ENCODE measurements around the gene KCNMA1. TPM values are rescaled to one million over a fixed set of nuclear protein-coding genes. Genes with fewer than 3 reads are reported as not detected.
"Not testable (repeated sequence)": the region's sequence is repeated elsewhere in the genome, so short reads cannot be mapped to it uniquely, and the experiment has no call there.

The KCNMA1 gene
- total RNA-seq, 3 donors from 2014 or later, result 13.6 to 37.8 (median 15.1) TPM

DNA sequence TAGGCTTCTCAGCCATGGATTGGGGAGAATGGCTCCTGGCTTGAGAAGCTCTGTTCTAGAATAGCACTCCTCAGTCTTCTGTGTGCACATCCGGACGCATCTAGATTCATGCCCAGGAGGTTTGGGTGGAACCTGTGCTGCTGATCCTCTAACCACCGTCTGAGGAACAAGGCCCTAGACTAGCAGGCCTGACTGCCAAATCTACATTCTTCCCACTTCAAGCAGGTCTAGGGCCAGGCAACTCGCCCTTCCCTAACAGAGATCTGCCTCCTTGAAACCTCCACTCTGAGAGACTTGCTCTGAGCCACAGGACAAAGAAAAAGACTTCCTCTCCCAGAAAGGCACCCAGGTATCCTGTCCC lies 61.6 kb downstream of the KCNMA1 start:
- no peaks in the 10 kb centered on the region for H3K9me3 ChIP-seq
- no peak for TF ChIP-seq POLR2AphosphoS5 (IDR thresholded peaks at IDR 0.05)
- no peak for TF ChIP-seq POLR2A (IDR thresholded peaks at IDR 0.05)
- TF ChIP-seq, protein P1, sequence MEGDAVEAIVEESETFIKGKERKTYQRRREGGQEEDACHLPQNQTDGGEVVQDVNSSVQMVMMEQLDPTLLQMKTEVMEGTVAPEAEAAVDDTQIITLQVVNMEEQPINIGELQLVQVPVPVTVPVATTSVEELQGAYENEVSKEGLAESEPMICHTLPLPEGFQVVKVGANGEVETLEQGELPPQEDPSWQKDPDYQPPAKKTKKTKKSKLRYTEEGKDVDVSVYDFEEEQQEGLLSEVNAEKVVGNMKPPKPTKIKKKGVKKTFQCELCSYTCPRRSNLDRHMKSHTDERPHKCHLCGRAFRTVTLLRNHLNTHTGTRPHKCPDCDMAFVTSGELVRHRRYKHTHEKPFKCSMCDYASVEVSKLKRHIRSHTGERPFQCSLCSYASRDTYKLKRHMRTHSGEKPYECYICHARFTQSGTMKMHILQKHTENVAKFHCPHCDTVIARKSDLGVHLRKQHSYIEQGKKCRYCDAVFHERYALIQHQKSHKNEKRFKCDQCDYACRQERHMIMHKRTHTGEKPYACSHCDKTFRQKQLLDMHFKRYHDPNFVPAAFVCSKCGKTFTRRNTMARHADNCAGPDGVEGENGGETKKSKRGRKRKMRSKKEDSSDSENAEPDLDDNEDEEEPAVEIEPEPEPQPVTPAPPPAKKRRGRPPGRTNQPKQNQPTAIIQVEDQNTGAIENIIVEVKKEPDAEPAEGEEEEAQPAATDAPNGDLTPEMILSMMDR (IDR thresholded peaks at IDR 0.05), result no peak
- no peak overlapping the region for H3K27ac ChIP-seq
- no peaks in the 10 kb centered on the region for H3K36me3 ChIP-seq
- DNase-seq (ENCODE audit: low spot score in 2 of 2), result no peak
- intact Hi-C loops (cut with DNase I; ENCODE audit: low total_unique reads), result no loop called here
- no peaks in the 10 kb centered on the region for H3K27me3 ChIP-seq
- no peak overlapping the region for H3K4me3 ChIP-seq
- H3K4me1 ChIP-seq, result no peaks in the 10 kb centered on the region

DNA sequence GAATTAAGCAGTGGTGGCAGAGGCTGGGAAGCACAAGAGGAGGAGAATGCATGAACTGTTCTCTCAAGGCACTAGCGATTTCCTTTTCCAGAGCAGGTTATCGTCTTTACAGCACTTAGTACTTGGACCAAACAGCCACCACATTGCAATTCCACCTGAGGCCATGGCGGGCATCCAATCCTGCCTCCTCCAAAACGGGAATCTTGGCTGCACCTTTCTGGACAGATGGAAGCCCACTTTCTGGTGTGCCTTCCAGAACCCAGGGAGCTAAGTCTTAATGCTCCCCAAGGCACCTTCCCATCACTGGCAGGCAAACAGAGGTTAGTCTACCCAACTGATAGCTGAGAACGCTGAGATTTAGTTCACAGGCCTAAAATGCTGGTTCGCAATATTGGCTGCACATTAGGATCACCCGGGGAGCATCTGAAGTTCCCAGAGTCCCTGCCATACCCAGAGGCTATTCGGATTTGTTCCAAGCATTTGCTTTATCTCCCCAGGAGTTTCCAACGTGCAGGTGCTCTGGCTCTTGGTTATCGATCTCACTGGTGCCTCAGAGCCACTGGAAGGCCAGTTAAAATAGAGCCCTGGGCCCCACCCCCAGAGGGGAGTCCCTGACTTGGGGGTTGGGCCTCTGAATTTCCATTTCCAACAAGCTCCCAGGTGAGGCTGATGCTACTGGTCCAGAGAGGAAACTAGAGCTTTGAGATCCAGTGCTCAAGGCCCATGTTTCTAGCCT lies 62.2 kb downstream of the KCNMA1 start:
- no peak for DNase-seq (ENCODE audit: low spot score in 2 of 2)
- Histone ChIP-seq H3K4me3 (no peak overlapping the region), H3K36me3 (no peaks in the 10 kb centered on the region), H3K27ac (no peak overlapping the region), H3K9me3 (no peaks in the 10 kb centered on the region), H3K27me3 (no peaks in the 10 kb centered on the region), H3K4me1 (no peaks in the 10 kb centered on the region)
- intact Hi-C loops (cut with DNase I; ENCODE audit: low total_unique reads), result no loop called here
- TF ChIP-seq, protein P1 (IDR thresholded peaks at IDR 0.05), result no peak
- no peak for TF ChIP-seq POLR2AphosphoS5 (IDR thresholded peaks at IDR 0.05)
- no peak for TF ChIP-seq POLR2A (IDR thresholded peaks at IDR 0.05)

DNA sequence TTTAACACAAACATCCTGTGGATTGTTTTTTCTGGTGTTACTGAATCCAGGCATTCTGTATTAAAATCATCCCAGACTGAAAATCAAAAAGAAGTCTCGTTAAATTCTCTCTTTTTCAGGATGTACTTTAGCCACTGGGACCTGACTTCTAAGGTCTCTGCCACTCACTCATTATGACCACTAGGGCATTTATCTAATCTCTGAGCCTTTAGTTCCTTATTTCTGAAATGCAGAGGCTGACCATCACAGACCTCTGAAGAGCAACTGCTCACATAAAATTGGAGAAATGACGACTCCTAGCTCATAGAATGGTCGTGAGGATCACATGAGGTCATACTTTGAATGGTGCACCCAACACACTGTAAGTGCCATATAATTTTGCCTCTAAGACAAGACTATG lies 63.2 kb downstream of the KCNMA1 start:
- TF ChIP-seq POLR2A (IDR thresholded peaks at IDR 0.05) (no peak), POLR2AphosphoS5 (IDR thresholded peaks at IDR 0.05) (no peak)
- TF ChIP-seq, protein P1 (IDR thresholded peaks at IDR 0.05), result no peak
- H3K9me3 ChIP-seq, result no peaks in the 10 kb centered on the region
- intact Hi-C loops (cut with DNase I; ENCODE audit: low total_unique reads), result no loop called here
- no peak overlapping the region for H3K27ac ChIP-seq
- H3K4me1 ChIP-seq, result no peaks in the 10 kb centered on the region
- H3K27me3 ChIP-seq, result no peaks in the 10 kb centered on the region
- H3K4me3 ChIP-seq, result no peak overlapping the region
- no peak for DNase-seq (ENCODE audit: low spot score in 2 of 2)
- no peaks in the 10 kb centered on the region for H3K36me3 ChIP-seq

DNA sequence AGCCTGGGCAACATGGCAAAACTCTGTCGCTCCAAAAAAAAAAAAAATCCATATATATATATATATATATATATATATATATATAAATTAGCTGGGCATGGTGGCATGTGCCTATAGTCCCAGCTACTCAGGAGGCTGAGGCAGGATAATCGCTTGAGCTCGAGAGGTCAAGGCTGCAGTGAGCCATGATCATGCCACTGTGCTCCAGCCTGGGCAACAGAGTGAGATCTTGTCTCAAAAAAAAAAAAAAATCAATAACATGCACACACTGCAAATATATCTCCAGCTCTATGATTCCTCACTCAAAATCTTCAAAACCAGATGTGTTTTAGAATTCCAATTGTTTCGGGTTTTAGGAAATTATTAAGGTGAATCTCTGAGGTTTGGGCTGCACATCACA lies 65.1 kb downstream of the KCNMA1 start:
- H3K9me3 ChIP-seq; H3K27ac ChIP-seq; DNase-seq (ENCODE audit: low spot score in 2 of 2); H3K36me3 ChIP-seq; H3K27me3 ChIP-seq; intact Hi-C loops (cut with DNase I; ENCODE audit: low total_unique reads); H3K4me3 ChIP-seq; H3K4me1 ChIP-seq: not testable (repeated sequence)

DNA sequence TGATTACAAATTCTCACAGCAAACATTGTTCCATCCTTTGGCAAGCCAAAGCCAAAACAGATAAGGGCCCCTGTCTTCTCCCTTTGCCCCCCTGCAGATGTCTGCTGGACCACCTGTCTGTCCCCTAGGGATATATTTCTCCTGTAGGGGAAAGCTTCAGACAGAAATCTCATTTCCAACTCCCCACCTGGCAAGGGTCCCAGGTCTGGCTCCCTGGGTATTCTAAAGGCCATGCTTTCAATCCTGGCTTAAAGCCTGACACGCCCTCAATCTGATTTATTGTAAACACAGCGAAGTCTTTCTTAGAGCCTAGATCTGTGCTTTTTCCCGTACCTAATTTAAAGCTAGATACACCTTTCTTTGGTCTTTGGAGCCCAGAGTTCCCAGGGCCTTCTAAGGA lies 66.1 kb downstream of the KCNMA1 start:
- H3K27ac ChIP-seq, result no peak overlapping the region
- H3K4me3 ChIP-seq, result no peak overlapping the region
- no peaks in the 10 kb centered on the region for H3K4me1 ChIP-seq
- H3K9me3 ChIP-seq, result no peaks in the 10 kb centered on the region
- no peaks in the 10 kb centered on the region for H3K27me3 ChIP-seq
- no peaks in the 10 kb centered on the region for H3K36me3 ChIP-seq
- TF ChIP-seq POLR2A (IDR thresholded peaks at IDR 0.05) (no peak), POLR2AphosphoS5 (IDR thresholded peaks at IDR 0.05) (no peak)
- TF ChIP-seq, protein P1 (IDR thresholded peaks at IDR 0.05), result no peak
- DNase-seq (ENCODE audit: low spot score in 2 of 2), result no peak
- intact Hi-C loops (cut with DNase I; ENCODE audit: low total_unique reads), result no loop called here
